H9 (cell line): ENCODE results near the gene MAGI1. TPM values are rescaled to one million over a fixed set of nuclear protein-coding genes. Genes with fewer than 3 reads are reported as not detected.

Source experiments
- DNase-seq: peaks from one replicate; pipeline ENCODE4 v3.0.0-alpha.2; 2017
- H2AFZ ChIP-seq: one replicate; pipeline ENCODE4 v1.6.1; 2013; ENCODE audit warnings: mild to moderate bottlenecking, low read length, control low read depth, moderate library complexity
- H2AK5ac ChIP-seq: 2 replicates; pipeline ENCODE4 v1.6.1; 2013; ENCODE audit warnings: low read length, control low read depth, mixed read lengths; ENCODE audit not compliant: insufficient read length
- H2BK120ac ChIP-seq: one replicate; pipeline ENCODE4 v1.6.1; 2013; ENCODE audit warnings: low read depth, mild to moderate bottlenecking, low read length, control low read depth, inconsistent platforms; ENCODE audit not compliant: poor library complexity, severe bottlenecking
- H2BK12ac ChIP-seq: 2 replicates; pipeline ENCODE4 v1.6.1; 2013; ENCODE audit warnings: low read length, control low read depth, mixed read lengths, low read depth; ENCODE audit not compliant: insufficient read length
- H2BK15ac ChIP-seq: 2 replicates; pipeline ENCODE4 v1.6.1; 2013; ENCODE audit warnings: low read depth, low read length, control low read depth
- H2BK20ac ChIP-seq: one replicate; pipeline ENCODE4 v1.6.1; 2013; ENCODE audit warnings: low read depth, mild to moderate bottlenecking, low read length, control low read depth, inconsistent platforms; ENCODE audit not compliant: poor library complexity, severe bottlenecking
- H2BK5ac ChIP-seq: 2 replicates; pipeline ENCODE4 v1.6.1; 2013; ENCODE audit warnings: low read length, control low read depth, mixed read lengths; ENCODE audit not compliant: insufficient read length
- H3K14ac ChIP-seq: 2 replicates; pipeline ENCODE4 v1.6.1; 2013; ENCODE audit warnings: low read length, control low read depth; ENCODE audit not compliant: insufficient read depth
- H3K18ac ChIP-seq: 2 replicates; pipeline ENCODE4 v1.6.1; 2013; ENCODE audit warnings: low read depth, mild to moderate bottlenecking, mixed read lengths, low read length, control low read depth; ENCODE audit not compliant: insufficient read length
- H3K23ac ChIP-seq: 2 replicates; pipeline ENCODE4 v1.6.1; 2013; ENCODE audit warnings: low read length, control low read depth, mixed read lengths, low read depth; ENCODE audit not compliant: insufficient read length
- H3K23me2 ChIP-seq: 2 replicates; pipeline ENCODE4 v1.6.1; 2013; ENCODE audit warnings: low read depth, mild to moderate bottlenecking, mixed read lengths, low read length, control low read depth; ENCODE audit not compliant: insufficient read length, poor library complexity, severe bottlenecking
- H3K27ac ChIP-seq: 2 replicates; pipeline ENCODE4 v1.5.1; 2013; ENCODE audit warnings: low read length, control low read depth, mixed read lengths, low read depth; ENCODE audit not compliant: insufficient read length
- H3K27me3 ChIP-seq: 2 replicates; pipeline ENCODE4 v1.6.1; 2013; ENCODE audit warnings: low read length, control low read depth, inconsistent platforms; ENCODE audit not compliant: insufficient read depth
- H3K4ac ChIP-seq: 2 replicates; pipeline ENCODE4 v1.6.1; 2013; ENCODE audit warnings: low read depth, mild to moderate bottlenecking, control low read depth, inconsistent platforms, low read length, moderate library complexity
- H3K4me1 ChIP-seq: 2 replicates; pipeline ENCODE4 v1.6.1; 2013; ENCODE audit warnings: low read length, control low read depth, inconsistent platforms; ENCODE audit not compliant: insufficient read depth
- H3K4me2 ChIP-seq: 2 replicates; pipeline ENCODE4 v1.6.1; 2013; ENCODE audit warnings: low read length, control low read depth, mixed read lengths; ENCODE audit not compliant: insufficient read length, insufficient read depth
- H3K56ac ChIP-seq: 2 replicates; pipeline ENCODE4 v1.6.1; 2013; ENCODE audit warnings: low read depth, mild to moderate bottlenecking, mixed read lengths, low read length, control low read depth; ENCODE audit not compliant: insufficient read length
- H3K79me1 ChIP-seq: 2 replicates; pipeline ENCODE4 v1.6.1; 2013; ENCODE audit warnings: low read depth, mild to moderate bottlenecking, moderate library complexity, low read length, control low read depth, inconsistent platforms; ENCODE audit not compliant: insufficient read depth, poor library complexity, severe bottlenecking
- H3K79me2 ChIP-seq: 2 replicates; pipeline ENCODE4 v1.6.1; 2013; ENCODE audit warnings: low read length, control low read depth, inconsistent platforms; ENCODE audit not compliant: insufficient read depth
- H3K9ac ChIP-seq: 2 replicates; pipeline ENCODE4 v1.6.1; 2013; ENCODE audit warnings: low read length, control low read depth, mixed read lengths; ENCODE audit not compliant: insufficient read length; ENCODE audit errors: extremely low read depth
- H3K9me3 ChIP-seq: one replicate; pipeline ENCODE4 v1.6.1; 2013; ENCODE audit warnings: low read depth, low read length, inconsistent platforms; ENCODE audit not compliant: control insufficient read depth
- H3T11ph ChIP-seq: one replicate; pipeline ENCODE4 v1.6.1; 2013; ENCODE audit warnings: mild to moderate bottlenecking, low read length, control low read depth, inconsistent platforms
- H4K20me1 ChIP-seq: one replicate; pipeline ENCODE4 v1.6.1; 2013; ENCODE audit not compliant: control insufficient read depth, insufficient read length, insufficient read depth
- H4K5ac ChIP-seq: 2 replicates; pipeline ENCODE4 v1.6.1; 2013; ENCODE audit warnings: low read depth, mild to moderate bottlenecking, mixed read lengths, low read length, control low read depth; ENCODE audit not compliant: insufficient read length
- H4K8ac ChIP-seq: replicated peaks from 2 replicates; pipeline ENCODE4 v1.6.1; 2013; ENCODE audit warnings: low read length, control low read depth, mixed read lengths, low read depth; ENCODE audit not compliant: insufficient read length
- H4K91ac ChIP-seq: 2 replicates; pipeline ENCODE4 v1.6.1; 2013; ENCODE audit warnings: low read depth, mild to moderate bottlenecking, moderate library complexity, mixed read lengths, low read length, control low read depth; ENCODE audit not compliant: insufficient read length
- H3K27ac Mint-ChIP-seq, 3 experiments: 2 replicates in 2 of 3; 3 replicates in 1 of 3; pipeline ENCODE4 v1.8.0; 2020 to 2021; ENCODE audit warnings: mixed read lengths in 3 of 3, mild to moderate bottlenecking in 1 of 3, moderate library complexity in 1 of 3
- H3K27me3 Mint-ChIP-seq: 2 replicates; pipeline ENCODE4 v1.8.0; 2021; ENCODE audit warnings: low read depth, mild to moderate bottlenecking, moderate library complexity, mixed read lengths
- H3K36me3 Mint-ChIP-seq, 3 experiments: 2 replicates in 2 of 3; 3 replicates in 1 of 3; pipeline ENCODE4 v1.8.0; 2020 to 2021; ENCODE audit warnings: low read depth in 3 of 3, mixed read lengths in 3 of 3; ENCODE audit not compliant: insufficient read depth in 1 of 3
- H3K4me1 Mint-ChIP-seq, 2 experiments: 2 replicates each; pipeline ENCODE4 v1.8.0; 2020; ENCODE audit warnings: mixed read lengths in 2 of 2
- H3K4me3 Mint-ChIP-seq, 2 experiments: 2 replicates in 1 of 2; 3 replicates in 1 of 2; pipeline ENCODE4 v1.8.0; 2020 to 2021; ENCODE audit warnings: mild to moderate bottlenecking in 2 of 2, mixed read lengths in 2 of 2, moderate library complexity in 1 of 2
- H3K9me3 Mint-ChIP-seq, 2 experiments: 2 replicates in 1 of 2; 3 replicates in 1 of 2; pipeline ENCODE4 v1.8.0; 2020; ENCODE audit warnings: mild to moderate bottlenecking in 2 of 2, mixed read lengths in 2 of 2, moderate library complexity in 1 of 2
- WGBS: extraction: QIAGEN DNeasy Blood & Tissue Kit; methylation state at CpG from one replicate; pipeline ENCODE4 v1.1.7; 2013; ENCODE audit warnings: missing lambda C conversion rate, low lambda C conversion rate, mixed read lengths; ENCODE audit not compliant: insufficient read length; ENCODE audit errors: extremely low coverage; 5-methylcytosine and 5-hydroxymethylcytosine counted together
- total RNA-seq: library from RNA; stranded (reverse); gene quantifications from 2 replicates; pipeline ENCODE4 v1.2.1, GENCODE V29; 2021
- TF ChIP-seq, protein P1 (sequence below): fragments of 200-600 bp; sonication (generic); conservative IDR thresholded peaks from 3 replicates; pipeline ENCODE4 v1.8.0; 2021; ENCODE audit warnings: antibody characterized with exemption, mild to moderate bottlenecking

Gene MAGI1
- total RNA-seq, 1 experiment from 2014 or later = 65.7 TPM

DNA sequence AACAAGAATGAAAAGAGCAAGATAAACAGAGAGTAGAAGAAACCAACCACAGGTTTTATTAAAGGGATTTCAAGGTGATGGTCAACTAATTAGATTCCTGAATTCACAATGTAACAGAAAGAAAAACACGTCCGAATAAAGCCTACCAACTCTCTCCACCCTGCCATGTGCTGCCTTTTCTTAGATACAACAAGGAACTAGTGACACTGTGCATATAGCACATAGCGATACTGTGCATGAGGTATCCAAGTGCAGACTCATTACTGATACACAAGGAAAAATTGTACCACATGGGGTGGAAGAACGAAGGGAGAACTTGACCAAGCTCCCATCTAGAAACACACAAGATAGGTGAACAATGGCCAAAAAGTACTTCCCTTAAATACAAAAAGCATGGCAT is 154.6 kb downstream of the MAGI1 start:
- no peak overlapping the region for H3K4me2 ChIP-seq
- Mint-ChIP-seq H3K9me3 (no peaks in the 10 kb centered on the region), H3K4me3 (no peak overlapping the region), H3K27ac (no peak overlapping the region), H3K36me3 (peaks cover 0 to 4% (median 0%) of the 10 kb centered on the region in 3 experiments; a peak in 1 of 7 replicates), H3K27me3 (no peaks in the 10 kb centered on the region), H3K4me1 (peaks cover 28 to 29% of the 10 kb centered on the region in 2 experiments)
- H3K79me1 ChIP-seq = no peaks in the 10 kb centered on the region
- no peak overlapping the region for H4K8ac ChIP-seq
- no peak overlapping the region for H2BK5ac ChIP-seq
- H2AFZ ChIP-seq = no peak overlapping the region
- no peak overlapping the region for H2BK15ac ChIP-seq
- no peak overlapping the region for H3K9ac ChIP-seq
- WGBS = no CpG with 5 or more reads among the region's 4 CpGs
- no peak overlapping the region for H4K91ac ChIP-seq
- no peak overlapping the region for H4K5ac ChIP-seq
- no peak overlapping the region for H2BK12ac ChIP-seq
- H3K27me3 ChIP-seq = no peaks in the 10 kb centered on the region
- H3K14ac ChIP-seq = no peak overlapping the region
- H3K23me2 ChIP-seq = no peaks in the 10 kb centered on the region
- no peak for DNase-seq
- H3K4ac ChIP-seq = no peak overlapping the region
- H4K20me1 ChIP-seq = no peaks in the 10 kb centered on the region
- no peaks in the 10 kb centered on the region for H3K9me3 ChIP-seq
- no peak overlapping the region for H3K18ac ChIP-seq
- H3K23ac ChIP-seq = no peak overlapping the region
- no peak overlapping the region for H2BK120ac ChIP-seq
- peaks cover 4% of the 10 kb centered on the region; the same call in 1 of the 2 replicates for H3K4me1 ChIP-seq
- H2AK5ac ChIP-seq = no peak overlapping the region
- TF ChIP-seq, protein P1, sequence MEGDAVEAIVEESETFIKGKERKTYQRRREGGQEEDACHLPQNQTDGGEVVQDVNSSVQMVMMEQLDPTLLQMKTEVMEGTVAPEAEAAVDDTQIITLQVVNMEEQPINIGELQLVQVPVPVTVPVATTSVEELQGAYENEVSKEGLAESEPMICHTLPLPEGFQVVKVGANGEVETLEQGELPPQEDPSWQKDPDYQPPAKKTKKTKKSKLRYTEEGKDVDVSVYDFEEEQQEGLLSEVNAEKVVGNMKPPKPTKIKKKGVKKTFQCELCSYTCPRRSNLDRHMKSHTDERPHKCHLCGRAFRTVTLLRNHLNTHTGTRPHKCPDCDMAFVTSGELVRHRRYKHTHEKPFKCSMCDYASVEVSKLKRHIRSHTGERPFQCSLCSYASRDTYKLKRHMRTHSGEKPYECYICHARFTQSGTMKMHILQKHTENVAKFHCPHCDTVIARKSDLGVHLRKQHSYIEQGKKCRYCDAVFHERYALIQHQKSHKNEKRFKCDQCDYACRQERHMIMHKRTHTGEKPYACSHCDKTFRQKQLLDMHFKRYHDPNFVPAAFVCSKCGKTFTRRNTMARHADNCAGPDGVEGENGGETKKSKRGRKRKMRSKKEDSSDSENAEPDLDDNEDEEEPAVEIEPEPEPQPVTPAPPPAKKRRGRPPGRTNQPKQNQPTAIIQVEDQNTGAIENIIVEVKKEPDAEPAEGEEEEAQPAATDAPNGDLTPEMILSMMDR = no peak
- no peak overlapping the region for H3K27ac ChIP-seq
- H3K79me2 ChIP-seq = peaks cover 3% of the 10 kb centered on the region; the same call in 1 of the 2 replicates
- no peak overlapping the region for H3K56ac ChIP-seq
- H2BK20ac ChIP-seq = no peak overlapping the region
- H3T11ph ChIP-seq = no peak overlapping the region
